Measurements from ENCODE around the gene VOPP1. TPM values are rescaled to one million over a fixed set of nuclear protein-coding genes. Genes with fewer than 3 reads are reported as not detected.
A peak's percentile ranks its signal among the peaks of the same experiment; 100 is the strongest.

VOPP1 gene
- total RNA-seq, 2 experiments from 2014 or later, result 49.6 to 53.1 TPM

DNA sequence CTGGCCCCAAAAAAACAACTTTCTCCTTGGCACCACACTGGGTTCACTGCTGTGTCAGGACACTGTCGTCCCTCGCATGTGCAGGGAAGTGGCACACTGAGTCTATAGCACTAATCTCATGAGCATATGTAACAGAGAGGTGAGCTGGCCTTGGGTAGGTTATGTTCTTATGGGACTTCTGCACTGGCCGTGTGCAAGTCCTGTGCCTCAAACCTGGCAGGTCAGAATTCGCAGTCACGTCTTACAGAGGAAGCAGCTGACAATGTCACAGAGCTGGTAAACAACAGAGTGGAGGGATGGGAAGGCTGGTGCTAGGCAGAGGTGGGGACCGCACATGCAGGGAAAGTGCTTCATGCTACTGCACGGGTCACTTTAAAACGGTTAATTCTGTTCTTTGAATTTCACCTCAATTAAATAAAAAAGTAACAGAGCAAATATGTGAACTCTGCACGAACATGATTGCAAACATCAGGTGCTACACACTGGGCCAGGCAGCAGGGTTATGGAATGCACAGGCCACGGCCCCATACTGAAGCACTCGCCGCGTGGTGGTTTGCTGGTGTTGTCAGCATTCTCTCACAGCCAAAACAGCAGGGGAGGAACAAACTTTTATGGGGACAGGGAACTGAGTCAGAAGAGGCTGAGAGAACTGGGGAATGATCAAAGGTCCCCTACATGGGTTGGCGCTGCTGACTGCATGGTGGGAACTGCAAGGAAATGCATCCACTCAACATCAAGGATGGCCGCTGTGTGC, 54.2 kb downstream of the VOPP1 start:
- H3K36me3 Mint-ChIP-seq (ENCODE audit: low read depth), result peaks cover 82% of the 10 kb centered on the region
- Histone ChIP-seq H3K27ac (ENCODE audit: low read depth in 1 of 2, low read length in 2 of 2) (no peak overlapping the region), H3K27me3 (ENCODE audit: control insufficient read depth in 1 of 2, insufficient read depth in 2 of 2, low read length in 2 of 2) (no peaks in the 10 kb centered on the region), H3K4me1 (ENCODE audit: insufficient read depth, low read length) (peaks cover 57% of the 10 kb centered on the region), H3K4me3 (ENCODE audit: low read length) (no peak overlapping the region), H3K36me3 (ENCODE audit: insufficient read depth, low read length) (peaks cover 78% of the 10 kb centered on the region), H3K9me3 (ENCODE audit: control insufficient read depth in 1 of 2, insufficient read depth in 1 of 2, low read length in 2 of 2) (no peaks in the 10 kb centered on the region)
- intact Hi-C loops (cut with DNase I, micrococcal nuclease), result loop anchor here (2.0 to 5.0 kb wide), 2 partner anchors 15 to 81 kb away; no protein-coding TSS in a partner anchor
- ATAC-seq (ENCODE audit: poor library complexity) (no peak), DNase-seq (peak in 1 of 14 experiments; percentile 16)
- ChIA-PET POLR2A (no interaction called here), CTCF (no interaction called here)
- no peaks in the 10 kb centered on the region for H3K27me3 Mint-ChIP-seq
- TF ChIP-seq, protein P1, sequence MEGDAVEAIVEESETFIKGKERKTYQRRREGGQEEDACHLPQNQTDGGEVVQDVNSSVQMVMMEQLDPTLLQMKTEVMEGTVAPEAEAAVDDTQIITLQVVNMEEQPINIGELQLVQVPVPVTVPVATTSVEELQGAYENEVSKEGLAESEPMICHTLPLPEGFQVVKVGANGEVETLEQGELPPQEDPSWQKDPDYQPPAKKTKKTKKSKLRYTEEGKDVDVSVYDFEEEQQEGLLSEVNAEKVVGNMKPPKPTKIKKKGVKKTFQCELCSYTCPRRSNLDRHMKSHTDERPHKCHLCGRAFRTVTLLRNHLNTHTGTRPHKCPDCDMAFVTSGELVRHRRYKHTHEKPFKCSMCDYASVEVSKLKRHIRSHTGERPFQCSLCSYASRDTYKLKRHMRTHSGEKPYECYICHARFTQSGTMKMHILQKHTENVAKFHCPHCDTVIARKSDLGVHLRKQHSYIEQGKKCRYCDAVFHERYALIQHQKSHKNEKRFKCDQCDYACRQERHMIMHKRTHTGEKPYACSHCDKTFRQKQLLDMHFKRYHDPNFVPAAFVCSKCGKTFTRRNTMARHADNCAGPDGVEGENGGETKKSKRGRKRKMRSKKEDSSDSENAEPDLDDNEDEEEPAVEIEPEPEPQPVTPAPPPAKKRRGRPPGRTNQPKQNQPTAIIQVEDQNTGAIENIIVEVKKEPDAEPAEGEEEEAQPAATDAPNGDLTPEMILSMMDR (IDR thresholded peaks at IDR 0.05), result no peak
- no peak overlapping the region for H3K27ac Mint-ChIP-seq
- H3K4me3 Mint-ChIP-seq, result no peak overlapping the region
- peaks cover 68% of the 10 kb centered on the region for H3K4me1 Mint-ChIP-seq (ENCODE audit: low read depth)
- no peaks in the 10 kb centered on the region for H3K9me3 Mint-ChIP-seq

DNA sequence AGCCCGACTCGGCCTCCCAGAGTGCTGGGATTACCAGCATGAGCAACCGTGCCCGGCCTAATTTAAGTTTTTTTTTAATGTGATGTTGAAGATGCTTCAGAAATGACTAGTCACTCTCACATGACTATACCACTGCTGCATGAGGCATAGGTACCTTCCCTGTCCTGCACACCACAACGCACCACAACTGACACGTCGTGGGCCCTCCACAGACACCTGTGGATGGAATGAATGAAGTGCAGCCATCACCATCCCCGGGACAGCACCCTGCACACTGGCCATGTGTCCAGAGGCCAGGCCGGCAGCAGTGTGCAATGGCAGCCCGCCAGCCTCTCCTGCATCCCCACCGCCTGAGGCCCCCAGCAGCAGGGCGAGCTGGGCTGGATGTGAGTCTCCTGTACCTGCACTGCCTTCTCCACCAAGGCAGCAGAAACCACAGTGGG, 55.1 kb downstream of the VOPP1 start:
- ChIA-PET CTCF (no interaction called here), POLR2A (no interaction called here)
- peak; percentile 63 for ATAC-seq (ENCODE audit: poor library complexity)
- Mint-ChIP-seq H3K36me3 (ENCODE audit: low read depth) (peaks cover 91% of the 10 kb centered on the region), H3K4me1 (ENCODE audit: low read depth) (peaks cover 65% of the 10 kb centered on the region), H3K27ac (no peak overlapping the region), H3K27me3 (no peaks in the 10 kb centered on the region), H3K9me3 (no peaks in the 10 kb centered on the region), H3K4me3 (no peak overlapping the region)
- Histone ChIP-seq H3K4me3 (ENCODE audit: low read length) (no peak overlapping the region), H3K27me3 (ENCODE audit: control insufficient read depth in 1 of 2, insufficient read depth in 2 of 2, low read length in 2 of 2) (no peaks in the 10 kb centered on the region), H3K27ac (ENCODE audit: low read depth in 1 of 2, low read length in 2 of 2) (no peak overlapping the region), H3K36me3 (ENCODE audit: insufficient read depth, low read length) (peaks cover 86% of the 10 kb centered on the region), H3K4me1 (ENCODE audit: insufficient read depth, low read length) (peaks cover 60% of the 10 kb centered on the region), H3K9me3 (ENCODE audit: control insufficient read depth in 1 of 2, insufficient read depth in 1 of 2, low read length in 2 of 2) (no peaks in the 10 kb centered on the region)
- intact Hi-C loops (cut with DNase I, micrococcal nuclease), result loop anchor here (2.0 to 5.0 kb wide), 2 partner anchors 16 to 80 kb away; no protein-coding TSS in a partner anchor
- DNase-seq, result peak in 3 of 14 experiments; percentile 27 to 47 (median 30)
- TF ChIP-seq, protein P1 (IDR thresholded peaks at IDR 0.05), result no peak

DNA sequence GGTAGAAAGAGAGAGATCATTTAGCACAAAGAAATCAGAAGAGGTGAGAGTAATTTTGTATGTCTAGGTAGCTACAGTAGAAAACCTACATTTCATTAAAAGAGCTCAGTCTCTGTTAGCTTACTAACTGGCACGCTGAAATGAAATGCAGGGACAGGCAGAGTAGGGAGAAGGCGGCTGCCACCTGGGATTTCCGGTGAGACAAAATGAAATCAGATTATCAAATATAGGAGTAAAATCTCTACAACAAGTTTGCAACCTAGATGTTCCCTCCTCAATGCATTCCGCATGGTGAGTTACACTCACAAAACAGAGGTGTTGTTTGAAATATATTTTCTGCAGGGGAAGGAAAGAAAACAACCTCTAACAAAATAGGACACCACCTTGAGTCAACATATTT, 55.9 kb downstream of the VOPP1 start:
- intact Hi-C loops (cut with DNase I, micrococcal nuclease), result loop anchor here (2.0 to 5.0 kb wide), 2 partner anchors 16 to 79 kb away; no protein-coding TSS in a partner anchor
- H3K27me3 ChIP-seq (ENCODE audit: control insufficient read depth in 1 of 2, insufficient read depth in 2 of 2, low read length in 2 of 2), result no peaks in the 10 kb centered on the region
- no peaks in the 10 kb centered on the region for H3K9me3 Mint-ChIP-seq
- peaks cover 93% of the 10 kb centered on the region for H3K36me3 Mint-ChIP-seq (ENCODE audit: low read depth)
- peak overlapping the region; percentile 67 for H3K27ac Mint-ChIP-seq
- peak overlapping the region; percentile 35 for H3K4me3 Mint-ChIP-seq
- TF ChIP-seq, protein P1 (IDR thresholded peaks at IDR 0.05), result no peak
- ATAC-seq (ENCODE audit: poor library complexity) (no peak), DNase-seq (peak in 1 of 14 experiments; percentile 21)
- no peaks in the 10 kb centered on the region for H3K27me3 Mint-ChIP-seq
- no peaks in the 10 kb centered on the region for H3K9me3 ChIP-seq (ENCODE audit: control insufficient read depth in 1 of 2, insufficient read depth in 1 of 2, low read length in 2 of 2)
- H3K27ac ChIP-seq (ENCODE audit: low read depth in 1 of 2, low read length in 2 of 2), result no peak overlapping the region
- peaks cover 83% of the 10 kb centered on the region for H3K36me3 ChIP-seq (ENCODE audit: insufficient read depth, low read length)
- peaks cover 68% of the 10 kb centered on the region for H3K4me1 Mint-ChIP-seq (ENCODE audit: low read depth)
- no peak overlapping the region for H3K4me3 ChIP-seq (ENCODE audit: low read length)
- CTCF ChIA-PET, result no interaction called here
- H3K4me1 ChIP-seq (ENCODE audit: insufficient read depth, low read length), result peaks cover 52% of the 10 kb centered on the region
- POLR2A ChIA-PET, result interaction anchor here (1.1 to 1.4 kb wide), 2 partner anchors 17 to 52 kb away, joined by 3 to 5 read pairs; no protein-coding TSS in a partner anchor

Data from CD4-positive, alpha-beta T cell (primary cell).